Measurements from ENCODE around the gene ESPNL.
A peak's percentile ranks its signal among the peaks of the same experiment; 100 is the strongest.

Gene ESPNL

DNA sequence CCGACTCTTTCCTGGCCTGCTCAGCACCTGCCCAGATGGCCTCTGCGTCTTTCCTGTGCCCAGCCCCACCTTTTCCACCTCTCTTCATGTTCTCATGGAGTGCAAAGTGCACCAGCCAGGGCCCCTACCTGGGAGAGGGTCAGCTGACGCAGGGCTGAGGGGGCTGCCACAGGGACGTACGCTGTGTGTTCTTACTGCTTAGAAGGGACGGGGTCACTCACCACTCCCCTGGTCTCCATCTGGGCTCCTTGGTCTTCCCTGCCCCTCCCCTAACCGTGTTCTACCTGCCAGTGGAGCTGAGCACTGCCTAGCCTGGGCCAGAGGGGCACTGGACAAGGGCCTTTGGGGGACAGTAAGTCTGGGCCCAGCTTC, 67.2 kb downstream of the ESPNL start:
- DNase-seq (ENCODE audit: low read depth) = no peak
- TF ChIP-seq POLR2A (IDR thresholded peaks at IDR 0.05; ENCODE audit: extremely low read depth, insufficient read length) = no peak
- TF ChIP-seq, protein P1, sequence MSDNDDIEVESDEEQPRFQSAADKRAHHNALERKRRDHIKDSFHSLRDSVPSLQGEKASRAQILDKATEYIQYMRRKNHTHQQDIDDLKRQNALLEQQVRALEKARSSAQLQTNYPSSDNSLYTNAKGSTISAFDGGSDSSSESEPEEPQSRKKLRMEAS (IDR thresholded peaks at IDR 0.05; ENCODE audit: low read depth, low read length) = no peak
- TF ChIP-seq CTCF (IDR thresholded peaks at IDR 0.05; ENCODE audit: low read depth, low read length) = no peak
- TF ChIP-seq MYC (IDR thresholded peaks at IDR 0.05; ENCODE audit: low read depth, low read length) = no peak
- H3K4me3 ChIP-seq (ENCODE audit: low read depth, low read length) = no peak overlapping the region

GRCh38 chr2:238167761-238168160, 67.6 kb downstream of the ESPNL start:
- TF ChIP-seq POLR2A (IDR thresholded peaks at IDR 0.05; ENCODE audit: extremely low read depth, insufficient read length) = no peak
- TF ChIP-seq, protein P1 (IDR thresholded peaks at IDR 0.05; ENCODE audit: low read depth, low read length) = no peak
- no peak for TF ChIP-seq MYC (IDR thresholded peaks at IDR 0.05; ENCODE audit: low read depth, low read length)
- no peak for TF ChIP-seq CTCF (IDR thresholded peaks at IDR 0.05; ENCODE audit: low read depth, low read length)
- H3K4me3 ChIP-seq (ENCODE audit: low read depth, low read length) = no peak overlapping the region
- no peak for DNase-seq (ENCODE audit: low read depth)

- DNase-seq (ENCODE audit: low read depth) = no peak
- TF ChIP-seq CTCF (IDR thresholded peaks at IDR 0.05; ENCODE audit: low read depth, low read length) = no peak
- no peak for TF ChIP-seq POLR2A (IDR thresholded peaks at IDR 0.05; ENCODE audit: extremely low read depth, insufficient read length)
- no peak for TF ChIP-seq MYC (IDR thresholded peaks at IDR 0.05; ENCODE audit: low read depth, low read length)
- TF ChIP-seq, protein P1 (IDR thresholded peaks at IDR 0.05; ENCODE audit: low read depth, low read length) = no peak
- no peak overlapping the region for H3K4me3 ChIP-seq (ENCODE audit: low read depth, low read length)
These were observed 68.3 kb downstream of the ESPNL start for GRCh38 chr2:238168196-238169047.

- peak; percentile 58 for DNase-seq (ENCODE audit: low read depth)
- no peak for TF ChIP-seq CTCF (IDR thresholded peaks at IDR 0.05; ENCODE audit: low read depth, low read length)
- no peak for TF ChIP-seq MYC (IDR thresholded peaks at IDR 0.05; ENCODE audit: low read depth, low read length)
- TF ChIP-seq POLR2A (IDR thresholded peaks at IDR 0.05; ENCODE audit: extremely low read depth, insufficient read length) = no peak
- TF ChIP-seq, protein P1 (IDR thresholded peaks at IDR 0.05; ENCODE audit: low read depth, low read length) = no peak
- H3K4me3 ChIP-seq (ENCODE audit: low read depth, low read length) = no peak overlapping the region
These were observed 69.0 kb downstream of the ESPNL start for GRCh38 chr2:238169048-238169707.

- peak; percentile 93 for DNase-seq (ENCODE audit: low read depth)
- no peak overlapping the region for H3K4me3 ChIP-seq (ENCODE audit: low read depth, low read length)
- no peak for TF ChIP-seq MYC (IDR thresholded peaks at IDR 0.05; ENCODE audit: low read depth, low read length)
- no peak for TF ChIP-seq POLR2A (IDR thresholded peaks at IDR 0.05; ENCODE audit: extremely low read depth, insufficient read length)
- TF ChIP-seq, protein P1 (IDR thresholded peaks at IDR 0.05; ENCODE audit: low read depth, low read length) = no peak
- no peak for TF ChIP-seq CTCF (IDR thresholded peaks at IDR 0.05; ENCODE audit: low read depth, low read length)
These were observed 69.6 kb downstream of the ESPNL start for GRCh38 chr2:238169708-238170251.
